ENCODE measurements around the gene IRX3.

GRCh38 chr16:54318941-54319340, 32.4 kb upstream of the IRX3 start:
- TF ChIP-seq CTCF (conservative IDR thresholded peaks at IDR 0.05; ENCODE audit: low read depth in 2 of 2) (no peak), EZH2 (IDR thresholded peaks at IDR 0.05; ENCODE audit: low read depth, unreplicated experiment) (no peak), POLR2AphosphoS5 (IDR thresholded peaks at IDR 0.05; ENCODE audit: low read depth) (no peak)

All from GM23338 (cell line).